Left ventricle myocardium superior (tissue), 1 donor: ENCODE data around the gene MLLT3. TPM values are rescaled to one million over a fixed set of nuclear protein-coding genes. Genes with fewer than 3 reads are reported as not detected.

Experiments used
- ATAC-seq: fragments of 200-7000 bp; cut with Tn5 transposase; one replicate; pipeline ENCODE4 v1.9.1; 2020; ENCODE audit warnings: mild to moderate bottlenecking, moderate library complexity
- DNase-seq: peaks from one replicate; pipeline ENCODE4 v3.0.0-alpha.2; 2020
- intact Hi-C: fragments of 100-400 bp; cut with micrococcal nuclease; formaldehyde crosslinking; loops from one replicate; pipeline ENCODE4 v1.11.0; 2022
- total RNA-seq: library from RNA; stranded (reverse); fragmentation: NEBNext Ultra II Directional; extraction: Animal tissue kit (Norgen Biotek cat#: 25700); gene quantifications from one replicate; pipeline ENCODE4 v1.2.1, GENCODE V29; 2021
- donor health status: DM: no; HTN: yes; CAD: no; lungs with severe emphysema.

The MLLT3 gene
- total RNA-seq, 1 donor from 2014 or later = 15.4 TPM

DNA sequence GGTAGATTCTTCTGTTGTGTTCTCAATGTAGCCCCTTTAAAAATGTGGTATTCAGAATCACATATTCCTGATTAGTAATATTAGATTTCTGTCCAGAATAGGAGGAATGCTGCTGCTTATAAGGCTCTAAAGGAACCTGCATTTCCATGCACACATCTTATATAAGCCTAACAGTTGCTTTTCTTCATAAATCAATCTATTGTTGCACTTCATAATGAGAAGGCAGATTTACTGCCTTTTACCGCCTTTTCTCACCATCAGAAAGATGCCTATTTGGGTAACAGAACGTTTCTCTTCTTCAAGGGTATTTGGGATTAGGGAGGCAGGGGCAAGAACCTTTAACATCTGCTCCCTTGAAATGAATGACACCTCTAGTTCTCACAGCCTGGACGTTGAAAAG, 243.4 kb downstream of the MLLT3 start:
- ATAC-seq (no peak), DNase-seq (no peak)
- intact Hi-C loops = no loop called here

DNA sequence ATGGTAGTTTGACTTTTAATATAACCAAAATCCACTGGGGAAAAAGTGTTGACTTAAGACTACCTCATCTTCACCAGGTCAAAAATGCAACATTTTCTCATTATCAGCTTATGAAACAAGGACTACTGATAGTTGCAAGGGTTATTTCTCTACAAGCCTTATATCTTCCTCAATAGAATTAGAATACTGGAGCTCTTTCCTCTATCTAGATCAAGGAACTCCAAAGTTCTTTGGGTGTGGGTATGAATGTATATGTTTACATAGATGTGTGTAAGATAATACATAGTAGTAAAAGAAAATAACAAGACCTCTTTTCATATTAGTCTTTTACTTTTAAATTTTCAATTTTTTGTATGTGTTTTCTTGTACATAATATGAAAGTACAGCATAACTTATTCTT, 244.5 kb downstream of the MLLT3 start:
- no peak for DNase-seq
- intact Hi-C loops = no loop called here
- no peak for ATAC-seq

DNA sequence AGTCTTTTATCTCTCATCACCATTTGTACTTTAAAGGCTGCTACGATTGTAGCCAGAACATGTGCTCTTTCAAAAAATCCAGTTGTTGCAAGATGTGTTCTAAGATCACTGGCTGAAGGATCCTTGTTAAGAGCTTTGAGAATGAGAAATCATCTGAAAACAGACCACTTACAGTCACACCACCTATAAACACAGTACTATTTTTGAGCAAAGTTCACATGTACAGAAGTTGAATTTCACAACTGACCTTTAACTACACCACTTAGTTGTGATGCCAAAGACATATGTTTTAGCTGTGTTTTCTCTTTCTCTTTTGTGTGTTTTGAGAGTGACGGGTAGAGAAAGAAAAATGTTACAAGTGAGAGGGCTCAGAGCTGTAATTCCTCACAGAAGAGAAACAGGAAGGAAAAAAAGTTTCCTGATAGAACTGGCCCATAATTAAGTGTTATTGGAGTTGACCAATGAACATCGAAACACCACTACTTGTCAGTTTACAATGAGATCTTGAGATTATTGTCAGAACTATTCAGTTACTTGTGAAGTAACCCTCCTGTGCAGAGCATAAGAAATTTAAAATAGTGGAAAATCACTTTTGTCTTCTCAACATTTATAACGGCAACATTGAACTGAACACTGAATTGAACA, 245.4 kb downstream of the MLLT3 start:
- no peak for ATAC-seq
- intact Hi-C loops = no loop called here
- DNase-seq = no peak

DNA sequence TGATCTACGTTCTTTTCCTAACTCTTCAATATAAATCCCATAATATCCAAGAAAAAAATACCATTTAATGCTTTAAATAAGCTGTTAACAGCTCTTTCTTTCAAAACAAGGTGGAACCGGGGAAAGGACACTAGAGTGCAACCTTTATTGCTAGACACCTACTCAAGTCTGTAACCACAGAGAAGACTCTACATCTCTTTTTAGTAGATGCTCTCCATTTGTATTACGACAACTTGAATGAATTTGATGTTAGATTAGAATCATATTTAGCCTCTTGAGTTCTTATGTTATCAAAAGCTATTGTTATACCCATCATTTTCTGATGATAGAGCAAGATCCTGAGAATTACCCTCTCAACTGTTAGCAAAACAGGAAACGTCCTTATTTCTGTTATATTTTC, 246.3 kb downstream of the MLLT3 start:
- DNase-seq = no peak
- ATAC-seq = no peak
- intact Hi-C loops = no loop called here

DNA sequence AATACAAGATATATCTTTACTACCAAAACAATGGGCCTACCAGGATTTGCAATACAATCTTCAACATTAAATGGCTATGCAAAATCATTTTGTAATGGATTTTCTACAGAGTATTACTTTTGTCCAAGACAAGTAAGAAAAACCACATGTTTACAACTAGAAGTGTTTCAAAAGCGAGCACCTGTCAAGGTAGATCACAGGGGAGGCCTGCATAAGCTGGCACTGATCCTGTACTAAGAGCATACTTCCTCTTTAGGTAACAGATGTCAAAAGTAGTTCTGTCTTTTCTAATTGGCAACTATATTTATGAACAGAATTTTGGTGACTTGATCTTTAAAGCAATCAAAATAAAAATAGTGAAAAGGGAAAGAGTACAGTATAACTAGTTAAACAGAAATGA, 249.0 kb downstream of the MLLT3 start:
- intact Hi-C loops = loop anchor here (2.0 kb wide), 1 partner anchor 22 kb away; no protein-coding TSS in a partner anchor
- no peak for DNase-seq
- no peak for ATAC-seq

DNA sequence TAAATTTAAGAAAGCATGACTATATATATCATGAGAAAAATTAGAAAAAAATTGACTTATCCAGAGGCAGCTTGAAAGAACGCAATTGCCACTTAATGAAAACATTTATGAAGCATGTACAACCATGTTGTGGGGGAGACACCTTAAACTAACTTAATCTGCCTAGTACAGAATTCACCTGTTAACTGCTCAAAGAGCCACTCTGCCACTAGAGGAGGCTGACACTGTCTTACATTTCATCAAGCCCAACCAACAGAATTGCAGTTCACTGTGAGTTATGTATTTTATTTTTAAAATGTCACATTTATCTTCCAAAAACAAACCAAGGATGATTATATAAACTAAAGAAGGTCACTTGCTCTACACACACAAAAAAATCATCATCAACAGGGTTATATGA, 252.9 kb downstream of the MLLT3 start:
- ATAC-seq (no peak), DNase-seq (no peak)
- intact Hi-C loops = no loop called here

DNA sequence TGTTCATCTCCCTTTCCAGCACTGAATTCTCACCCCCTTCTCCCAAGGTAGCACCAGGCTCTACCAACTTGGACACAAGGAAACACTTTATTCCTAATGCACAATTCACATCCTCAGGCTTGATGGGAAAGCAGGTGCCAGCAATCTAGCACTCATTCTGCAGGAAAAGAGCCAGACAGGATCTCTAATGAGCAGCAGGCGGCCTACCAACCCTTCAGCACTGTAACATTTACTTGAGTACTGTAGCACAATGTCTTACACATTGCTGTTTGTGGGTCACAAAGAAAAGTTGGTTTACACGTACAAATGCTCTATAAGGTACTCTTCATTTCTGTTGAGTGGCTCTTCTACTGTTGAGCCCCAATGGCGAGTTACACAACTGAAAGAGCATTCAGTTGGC, 254.4 kb downstream of the MLLT3 start:
- intact Hi-C loops = no loop called here
- ATAC-seq (no peak), DNase-seq (no peak)

DNA sequence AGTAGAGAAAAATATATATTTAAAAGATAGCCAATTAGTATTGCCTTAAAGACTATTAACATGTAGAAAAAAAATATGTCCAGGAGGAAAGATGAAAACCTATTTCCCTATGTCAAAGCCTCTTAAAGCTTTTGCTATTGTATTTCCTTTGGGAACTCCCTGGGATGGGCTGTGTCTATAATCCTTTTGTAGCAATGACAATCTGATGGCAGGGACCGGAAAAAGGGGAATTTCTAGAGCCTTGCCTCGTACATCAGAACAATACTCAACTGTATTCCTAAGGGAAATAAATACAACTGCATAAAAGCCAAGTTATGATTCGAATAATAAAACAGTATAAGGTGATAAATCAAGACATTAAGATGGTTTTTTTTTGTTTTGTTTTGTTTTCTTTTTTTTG, 257.3 kb downstream of the MLLT3 start:
- ATAC-seq (no peak), DNase-seq (no peak)
- intact Hi-C loops = no loop called here

DNA sequence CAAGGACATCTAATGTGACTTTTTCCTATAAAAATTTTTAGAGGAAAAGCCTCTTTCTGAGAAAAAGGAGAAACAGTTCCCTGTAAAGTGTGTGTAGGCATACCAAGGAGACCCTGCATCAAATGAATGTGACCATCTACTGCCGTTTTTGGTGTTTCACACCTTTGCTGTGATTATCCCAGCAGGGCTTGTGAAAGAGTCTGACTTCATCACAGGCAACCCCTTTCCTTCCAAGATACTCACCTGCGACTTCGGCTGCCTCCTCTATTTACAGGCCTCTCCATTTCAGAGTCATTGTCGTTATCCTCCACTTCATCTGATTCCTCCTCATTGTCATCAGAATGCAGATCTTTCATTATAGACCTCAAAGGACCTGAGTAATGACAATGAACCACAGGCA, 259.1 kb downstream of the MLLT3 start:
- ATAC-seq (no peak), DNase-seq (no peak)
- intact Hi-C loops = no loop called here

DNA sequence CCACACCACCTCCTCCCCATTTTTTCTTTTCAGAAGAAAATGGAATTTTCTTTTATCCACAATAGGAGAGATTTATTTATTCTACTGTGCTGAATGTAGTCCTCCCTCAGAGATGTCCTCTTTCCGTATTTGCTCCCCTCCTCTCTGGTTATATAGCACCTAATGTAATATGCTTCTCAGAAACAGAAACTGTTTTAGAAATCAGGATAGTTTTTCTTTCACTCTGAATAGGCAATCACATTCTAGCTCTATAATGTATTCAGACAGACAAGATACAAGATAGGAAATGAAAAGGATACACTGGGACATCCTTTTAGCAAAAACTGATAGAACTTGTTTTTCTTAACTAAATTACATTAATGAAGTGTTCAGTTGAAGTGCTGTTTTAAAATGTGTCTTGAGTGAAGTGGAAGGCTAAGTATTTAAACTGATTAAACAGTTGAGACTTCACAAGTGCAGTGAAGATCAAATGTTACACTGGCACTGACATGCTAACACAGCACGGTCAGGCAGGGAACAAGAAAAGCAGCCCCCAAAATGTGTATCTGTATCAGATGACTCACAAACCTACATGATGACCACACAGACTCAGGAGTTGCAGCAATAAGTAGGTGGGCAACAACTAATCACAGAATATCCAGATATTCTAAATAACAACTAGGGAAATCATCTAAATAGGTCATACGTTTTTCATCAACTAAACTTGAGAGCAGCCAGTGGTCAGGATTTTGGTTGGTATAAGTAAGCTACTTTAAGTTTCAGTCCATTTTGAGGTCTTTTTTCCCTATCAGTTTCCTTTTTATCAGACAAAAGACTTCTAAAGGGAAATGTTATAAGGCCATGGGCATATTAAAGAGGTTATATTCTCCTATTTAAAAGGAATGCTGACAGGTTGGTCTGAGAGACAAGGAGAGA, 260.4 kb downstream of the MLLT3 start:
- no peak for ATAC-seq
- intact Hi-C loops = no loop called here
- no peak for DNase-seq

DNA sequence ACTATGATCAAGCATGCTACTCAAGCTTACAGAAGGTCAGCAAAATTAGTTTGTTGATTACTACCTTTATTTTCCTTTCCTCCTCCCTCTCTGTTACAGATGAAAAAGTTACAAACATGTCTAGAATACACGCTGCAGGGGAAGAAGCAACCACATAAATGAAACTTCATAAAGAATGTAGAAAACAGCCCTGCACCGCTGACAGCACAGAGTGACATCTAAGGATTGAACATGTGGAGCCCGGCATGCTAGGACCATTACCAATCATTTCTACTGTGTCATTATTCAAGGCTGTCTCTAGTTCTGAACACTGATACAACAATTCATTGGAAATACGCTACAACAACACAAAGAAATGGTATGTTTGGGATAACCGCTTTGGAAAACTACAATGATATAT, 261.1 kb downstream of the MLLT3 start:
- no peak for ATAC-seq
- intact Hi-C loops = no loop called here
- DNase-seq = no peak

DNA sequence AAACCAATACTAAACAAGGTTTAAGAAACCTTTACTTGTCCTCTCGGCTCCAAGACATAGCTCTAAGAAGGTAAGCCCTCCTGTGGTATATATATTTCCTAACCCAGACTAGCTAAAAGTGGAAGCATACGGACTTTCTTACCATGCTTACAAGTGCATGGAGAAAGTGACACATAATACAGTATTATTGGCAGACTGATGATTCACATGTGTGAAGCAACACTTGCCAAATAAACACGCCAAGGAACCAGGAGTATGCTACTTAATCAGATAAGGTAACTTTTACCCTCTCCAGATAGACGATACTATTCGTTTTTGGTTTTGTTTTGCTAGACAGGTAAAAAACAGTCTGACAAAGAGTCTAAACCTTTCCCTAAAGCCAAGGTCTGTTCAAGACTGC, 264.1 kb downstream of the MLLT3 start:
- ATAC-seq (no peak), DNase-seq (no peak)
- intact Hi-C loops = loop anchor here (10.0 kb wide), 1 partner anchor 267 kb away; the partner anchor contains the start of gene MLLT3

DNA sequence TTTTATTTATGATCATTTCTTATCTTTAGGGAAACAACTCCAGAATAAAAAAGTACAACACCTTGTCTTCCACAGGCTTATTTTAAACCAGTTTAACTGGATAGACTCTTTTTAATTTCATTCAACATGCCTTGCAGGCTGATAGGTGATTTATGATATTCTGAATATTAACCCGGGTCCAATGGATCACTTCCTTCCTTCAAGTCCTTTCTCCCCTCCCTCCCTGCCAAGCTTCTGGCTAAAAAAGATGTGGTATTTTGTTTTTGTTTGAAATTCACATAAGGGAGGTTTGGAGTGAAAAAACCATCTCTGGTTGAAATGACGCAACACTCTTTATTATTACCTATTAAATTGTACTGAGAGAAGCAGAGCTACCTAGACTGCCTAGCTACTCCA, 265.3 kb downstream of the MLLT3 start:
- ATAC-seq = no peak
- no peak for DNase-seq
- intact Hi-C loops = loop anchor here (2.0 to 10.0 kb wide), 2 partner anchors 268 to 584 kb away; partner anchors contain the start of gene MLLT3

DNA sequence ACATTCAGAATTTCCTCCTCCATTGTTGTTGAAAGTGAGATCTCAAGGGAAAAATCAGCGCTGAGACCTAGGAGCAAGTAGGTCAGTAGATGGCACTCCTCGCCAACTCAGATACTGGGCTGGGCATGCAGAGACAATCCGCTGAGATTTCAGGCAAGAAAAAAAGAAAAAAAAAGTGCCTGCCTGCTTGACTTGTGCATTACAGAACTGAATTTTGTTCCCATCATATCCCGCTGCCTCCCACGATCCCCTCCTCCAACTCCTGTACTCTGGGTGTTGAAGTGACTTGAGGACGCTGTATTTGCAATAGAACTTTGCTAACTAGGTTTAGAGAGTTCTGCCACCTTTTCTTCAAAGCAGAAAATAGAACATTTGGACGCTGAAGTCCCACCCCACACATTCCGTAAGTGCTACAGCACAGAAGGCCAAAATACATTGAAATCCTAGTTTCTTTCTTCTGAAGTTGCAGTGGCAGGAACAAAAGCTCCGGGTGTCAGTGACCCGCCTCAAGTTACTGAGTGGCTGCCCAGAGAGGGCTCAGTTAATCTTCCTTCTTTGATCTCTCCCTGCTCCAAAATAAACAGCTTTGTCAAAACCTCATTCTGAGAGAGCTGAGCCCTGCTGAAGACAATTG, 265.8 kb downstream of the MLLT3 start:
- ATAC-seq (peak; percentile 91), DNase-seq (peak; percentile 50)

DNA sequence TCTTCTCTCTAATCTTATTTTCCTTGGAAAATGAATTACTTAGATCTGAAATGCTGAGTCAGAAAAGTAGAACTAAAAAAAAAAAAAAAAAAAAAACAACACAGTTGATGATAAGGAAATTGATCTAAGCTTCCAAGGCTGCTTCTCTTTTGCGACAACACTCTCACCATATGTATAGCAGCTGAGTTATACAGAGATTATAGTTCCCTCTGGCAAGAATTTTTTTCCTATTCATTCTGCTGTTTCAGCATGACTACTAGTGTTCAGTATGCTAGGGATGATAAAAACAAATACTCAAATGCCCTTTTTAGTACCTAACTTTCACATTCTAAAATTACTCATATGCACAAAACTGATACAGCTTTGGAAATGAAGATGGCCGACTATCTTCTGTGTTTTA, 267.3 kb downstream of the MLLT3 start:
- ATAC-seq (no peak), DNase-seq (no peak)
- intact Hi-C loops = loop anchor here (10.0 kb wide), 1 partner anchor 270 kb away; the partner anchor contains the start of gene MLLT3

More for the DNA sequence above, 265.8 kb downstream of the MLLT3 start:
- intact Hi-C loops = loop anchor here (2.0 to 10.0 kb wide), 2 partner anchors 268 to 584 kb away; partner anchors contain the start of gene MLLT3

DNA sequence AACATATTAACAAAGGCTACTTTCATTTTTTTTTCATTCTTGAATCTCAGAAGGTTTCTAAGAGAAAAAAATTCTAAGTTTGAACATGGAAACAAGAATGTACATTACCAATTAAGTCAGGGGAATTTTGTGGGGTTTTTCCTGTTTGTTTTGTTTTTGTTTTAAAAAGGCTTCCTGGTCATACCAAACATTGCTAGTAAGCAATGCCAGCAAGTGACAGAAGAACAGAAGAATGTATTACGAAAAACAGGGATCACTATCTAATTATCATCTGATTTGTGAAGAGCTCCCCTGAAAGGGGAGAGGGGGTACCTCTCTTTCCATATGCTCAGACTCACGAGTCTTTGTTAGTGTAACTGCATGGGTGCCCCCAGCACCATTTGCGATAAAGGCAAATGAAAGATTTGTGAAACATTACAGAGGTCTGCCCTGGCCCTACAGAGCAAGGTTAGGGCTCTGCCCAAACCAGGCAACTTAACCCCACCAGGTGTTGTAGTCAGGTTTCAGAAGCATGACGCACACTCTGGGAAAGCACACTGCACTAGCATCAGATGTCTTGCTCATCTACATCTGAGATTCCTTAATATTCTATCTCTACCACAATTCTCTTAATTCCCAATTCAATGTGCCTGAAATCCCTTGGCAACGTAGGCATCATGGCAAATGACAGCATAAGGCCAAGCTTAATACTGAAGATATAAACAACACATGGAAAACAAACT, 268.2 kb downstream of the MLLT3 start:
- ATAC-seq = no peak
- intact Hi-C loops = loop anchor here (10.0 kb wide), 1 partner anchor 271 kb away; the partner anchor contains the start of gene MLLT3

DNA sequence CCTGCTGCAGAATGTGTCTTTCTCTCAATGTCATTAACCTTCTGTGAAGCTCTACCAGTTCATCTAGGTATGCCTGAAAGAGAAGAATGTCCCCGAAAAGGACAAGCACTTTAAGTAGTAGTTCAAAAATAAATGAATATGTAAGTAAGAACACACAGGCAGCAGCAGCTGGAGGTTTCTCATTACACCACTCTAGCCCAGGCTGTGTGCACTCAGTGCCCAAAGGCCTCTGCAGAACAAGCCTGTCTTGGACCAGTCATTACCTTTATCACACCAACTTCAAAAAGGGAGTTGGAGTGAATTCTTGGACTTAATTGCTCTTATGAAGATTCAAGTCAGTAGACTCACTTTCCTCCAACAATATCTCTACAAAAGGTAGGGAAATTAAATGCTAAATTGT, 268.8 kb downstream of the MLLT3 start:
- intact Hi-C loops = loop anchor here (10.0 kb wide), 1 partner anchor 271 kb away; the partner anchor contains the start of gene MLLT3
- no peak for DNase-seq
- ATAC-seq = no peak

More for the DNA sequence above, 268.2 kb downstream of the MLLT3 start:
- DNase-seq = no peak

DNA sequence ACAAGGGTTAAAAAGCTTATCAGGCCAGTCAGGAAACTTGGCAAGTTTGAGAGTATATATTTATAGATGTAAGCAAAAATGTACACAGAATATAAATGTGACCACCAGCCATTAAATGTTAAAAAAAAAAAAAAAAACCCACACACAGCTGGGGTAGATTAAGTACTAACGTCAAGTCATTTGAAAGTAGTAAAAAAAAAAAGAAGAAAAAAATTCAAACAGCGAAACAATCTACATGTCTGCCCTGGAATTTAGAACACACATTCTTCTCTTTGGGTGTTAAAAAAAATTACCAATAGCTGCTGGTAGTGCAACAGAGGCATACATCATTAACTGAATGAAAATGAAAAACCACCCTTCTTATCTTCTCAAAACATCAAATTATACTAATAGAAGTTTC, 269.7 kb downstream of the MLLT3 start:
- ATAC-seq (no peak), DNase-seq (no peak)
- intact Hi-C loops = loop anchor here (10.0 kb wide), 1 partner anchor 272 kb away; the partner anchor contains the start of gene MLLT3

DNA sequence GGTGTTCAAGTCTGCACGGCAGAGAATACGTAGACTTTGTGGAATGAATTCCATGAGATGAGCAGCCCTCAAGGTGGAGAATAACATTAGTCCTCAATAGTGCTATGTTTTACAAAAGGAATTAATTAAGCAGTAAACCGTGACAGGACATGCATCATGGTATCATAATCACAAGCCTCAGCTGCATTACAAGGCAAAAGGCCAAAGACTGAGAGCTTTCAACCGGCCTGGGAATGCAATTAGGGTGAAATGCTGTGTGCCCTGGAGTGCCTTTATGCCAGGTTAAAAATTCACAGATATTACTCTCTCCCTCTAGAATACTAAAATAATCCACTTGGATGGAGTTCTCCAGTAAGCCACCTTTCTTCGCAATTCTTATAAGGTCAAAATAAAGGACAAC, 270.6 kb downstream of the MLLT3 start:
- ATAC-seq (peak; percentile 25), DNase-seq (no peak)
- intact Hi-C loops = loop anchor here (10.0 kb wide), 1 partner anchor 273 kb away; the partner anchor contains the start of gene MLLT3
